Loucy (cell line): ENCODE measurements around the gene D2HGDH.

ENCODE experiments used
- EZH2phosphoT487 ChIP-seq: fragments of 200-600 bp; IDR thresholded peaks from 2 replicates; pipeline ENCODE4 v1.6.1; 2018; ENCODE audit warnings: antibody characterized with exemption, mild to moderate bottlenecking, moderate library complexity, borderline replicate concordance
- TF ChIP-seq, protein P1 (sequence below): fragments of 200-600 bp; sonication (generic); conservative IDR thresholded peaks from 2 replicates; pipeline ENCODE4 v1.5.1; 2014; ENCODE audit warnings: mild to moderate bottlenecking, antibody characterized with exemption, low read length

DNA sequence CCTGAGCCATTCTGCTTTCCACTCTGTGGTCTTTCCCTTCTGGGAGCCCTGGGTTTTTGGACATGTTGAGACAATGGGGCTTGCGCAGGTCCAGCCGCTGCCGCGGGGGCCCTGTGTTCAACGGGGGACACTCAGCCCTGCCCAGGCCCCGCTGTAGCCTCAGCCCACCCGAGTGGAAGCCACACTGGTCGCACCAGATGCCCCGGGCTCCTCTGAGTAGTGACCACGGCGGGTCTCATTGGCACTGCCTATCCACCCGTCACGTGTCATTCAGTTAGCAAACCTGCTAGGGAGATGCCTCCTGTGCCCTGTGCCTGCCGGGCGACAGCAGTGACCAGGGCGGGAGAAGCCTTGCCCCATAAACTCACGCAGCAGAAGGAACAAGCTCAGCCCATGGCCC lies 19.1 kb downstream of the D2HGDH start:
- TF ChIP-seq, protein P1, sequence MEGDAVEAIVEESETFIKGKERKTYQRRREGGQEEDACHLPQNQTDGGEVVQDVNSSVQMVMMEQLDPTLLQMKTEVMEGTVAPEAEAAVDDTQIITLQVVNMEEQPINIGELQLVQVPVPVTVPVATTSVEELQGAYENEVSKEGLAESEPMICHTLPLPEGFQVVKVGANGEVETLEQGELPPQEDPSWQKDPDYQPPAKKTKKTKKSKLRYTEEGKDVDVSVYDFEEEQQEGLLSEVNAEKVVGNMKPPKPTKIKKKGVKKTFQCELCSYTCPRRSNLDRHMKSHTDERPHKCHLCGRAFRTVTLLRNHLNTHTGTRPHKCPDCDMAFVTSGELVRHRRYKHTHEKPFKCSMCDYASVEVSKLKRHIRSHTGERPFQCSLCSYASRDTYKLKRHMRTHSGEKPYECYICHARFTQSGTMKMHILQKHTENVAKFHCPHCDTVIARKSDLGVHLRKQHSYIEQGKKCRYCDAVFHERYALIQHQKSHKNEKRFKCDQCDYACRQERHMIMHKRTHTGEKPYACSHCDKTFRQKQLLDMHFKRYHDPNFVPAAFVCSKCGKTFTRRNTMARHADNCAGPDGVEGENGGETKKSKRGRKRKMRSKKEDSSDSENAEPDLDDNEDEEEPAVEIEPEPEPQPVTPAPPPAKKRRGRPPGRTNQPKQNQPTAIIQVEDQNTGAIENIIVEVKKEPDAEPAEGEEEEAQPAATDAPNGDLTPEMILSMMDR: no peak
- no peak for TF ChIP-seq EZH2phosphoT487
